Spleen (tissue), 7 donors: ENCODE measurements around the gene PIAS1.

ENCODE experiments used
- POLR2A ChIP-seq, 3 donors: fragments of 450-650 bp; IDR thresholded peaks; one replicate each; pipeline ENCODE4 v1.5.1; 2017; ENCODE audit warnings: antibody characterized with exemption in 3 of 3, mild to moderate bottlenecking in 1 of 3
- POLR2AphosphoS5 ChIP-seq, 3 donors: sonication (generic); formaldehyde crosslinking; IDR thresholded peaks; one replicate each; pipeline ENCODE4 v1.5.1; 2017; ENCODE audit warnings: antibody characterized with exemption in 3 of 3
- TF ChIP-seq, protein P1 (sequence below), 11 experiments: fragments of 200-600 bp in 7 of 11; fragments of 450-650 bp in 4 of 11; sonication (generic) in 4 of 11; IDR thresholded peaks in 8 of 11; conservative IDR thresholded peaks in 3 of 11; 1 replicate in 7 of 11; 2 replicates in 4 of 11; pipeline versions ENCODE4 v1.4.0 to v1.8.0; 2016 to 2021; ENCODE audit warnings: antibody characterized with exemption in 11 of 11, inconsistent platforms in 4 of 11, mild to moderate bottlenecking in 1 of 11
- donor health status: DM: no; HTN: no; CAD: no; lungs with moderate emphysema.
- donor health status: DM: no; HTN: no; CAD: no.
- donor health status: DM: no; HTN: no; CAD: no.

DNA sequence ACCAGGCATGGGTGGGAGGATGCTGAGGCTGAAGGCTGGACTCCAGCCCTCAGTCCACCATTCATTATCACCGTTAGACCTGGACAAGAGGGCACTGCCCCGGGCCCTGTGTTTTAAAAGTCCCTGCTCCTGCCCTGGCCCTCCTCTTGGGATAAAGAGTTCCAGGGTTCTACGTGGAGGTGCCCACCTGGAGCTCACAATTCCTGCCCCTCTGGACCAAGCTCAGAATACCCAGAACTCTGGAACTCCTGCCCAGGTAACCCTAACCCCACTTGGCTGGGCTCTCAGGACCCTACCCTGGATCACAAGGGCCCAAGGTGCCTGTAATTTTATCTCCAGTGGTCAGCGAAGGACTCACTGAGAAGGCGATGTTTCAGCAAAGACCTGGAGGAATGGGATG, 149.8 kb downstream of the PIAS1 start:
- TF ChIP-seq, protein P1, sequence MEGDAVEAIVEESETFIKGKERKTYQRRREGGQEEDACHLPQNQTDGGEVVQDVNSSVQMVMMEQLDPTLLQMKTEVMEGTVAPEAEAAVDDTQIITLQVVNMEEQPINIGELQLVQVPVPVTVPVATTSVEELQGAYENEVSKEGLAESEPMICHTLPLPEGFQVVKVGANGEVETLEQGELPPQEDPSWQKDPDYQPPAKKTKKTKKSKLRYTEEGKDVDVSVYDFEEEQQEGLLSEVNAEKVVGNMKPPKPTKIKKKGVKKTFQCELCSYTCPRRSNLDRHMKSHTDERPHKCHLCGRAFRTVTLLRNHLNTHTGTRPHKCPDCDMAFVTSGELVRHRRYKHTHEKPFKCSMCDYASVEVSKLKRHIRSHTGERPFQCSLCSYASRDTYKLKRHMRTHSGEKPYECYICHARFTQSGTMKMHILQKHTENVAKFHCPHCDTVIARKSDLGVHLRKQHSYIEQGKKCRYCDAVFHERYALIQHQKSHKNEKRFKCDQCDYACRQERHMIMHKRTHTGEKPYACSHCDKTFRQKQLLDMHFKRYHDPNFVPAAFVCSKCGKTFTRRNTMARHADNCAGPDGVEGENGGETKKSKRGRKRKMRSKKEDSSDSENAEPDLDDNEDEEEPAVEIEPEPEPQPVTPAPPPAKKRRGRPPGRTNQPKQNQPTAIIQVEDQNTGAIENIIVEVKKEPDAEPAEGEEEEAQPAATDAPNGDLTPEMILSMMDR (IDR thresholded peaks at IDR 0.05 in 8 of 11, conservative IDR thresholded peaks at IDR 0.05 in 3 of 11): no peak
- TF ChIP-seq POLR2AphosphoS5 (IDR thresholded peaks at IDR 0.05) (no peak), POLR2A (IDR thresholded peaks at IDR 0.05) (no peak)
